HepG2 (cell line): ENCODE data around the gene CNTD1. TPM values are rescaled to one million over a fixed set of nuclear protein-coding genes. Genes with fewer than 3 reads are reported as not detected.

Source experiments
- EP300 ChIP-seq, 3 experiments: sonication (generic) in 1 of 3; formaldehyde crosslinking in 1 of 3; IDR thresholded peaks; 2 replicates each; pipeline versions ENCODE4 v1.5.1 to v1.6.1; 2011 to 2020; ENCODE audit warnings: low read depth in 2 of 3, low read length in 2 of 3, borderline replicate concordance in 1 of 3, improper control_type of control experiment in 1 of 3, mild to moderate bottlenecking in 1 of 3, missing genetic modification reagents in 1 of 3, moderate library complexity in 1 of 3
- KDM1A ChIP-seq: IDR thresholded peaks from 2 replicates; pipeline ENCODE4 v1.6.1; 2016; ENCODE audit warnings: missing compliant biosample characterization
- KLF16 ChIP-seq, 2 experiments: sonication (generic) in 1 of 2; formaldehyde crosslinking in 1 of 2; IDR thresholded peaks; 2 replicates each; pipeline versions ENCODE4 v1.6.1 to v1.8.0; 2016 to 2023; ENCODE audit warnings: missing genetic modification reagents in 2 of 2, missing compliant biosample characterization in 1 of 2
- MATR3 ChIP-seq: sonication (generic); formaldehyde crosslinking; IDR thresholded peaks from 2 replicates; pipeline ENCODE4 v1.4.0; 2020; ENCODE audit warnings: missing genetic modification reagents
- MYPOP ChIP-seq: sonication (generic); formaldehyde crosslinking; IDR thresholded peaks from 2 replicates; pipeline ENCODE4 v1.8.1; 2023; ENCODE audit warnings: mild to moderate bottlenecking, moderate library complexity, missing genetic modification reagents
- POLR2AphosphoS5 ChIP-seq: IDR thresholded peaks from 2 replicates; pipeline ENCODE4 v1.6.1; 2012; ENCODE audit warnings: low read depth, low read length
- SP2 ChIP-seq: sonication (generic); formaldehyde crosslinking; IDR thresholded peaks from 2 replicates; pipeline ENCODE4 v1.5.1; 2020; ENCODE audit warnings: mild to moderate bottlenecking, missing genetic modification reagents
- ZBTB4 ChIP-seq: sonication (generic); formaldehyde crosslinking; IDR thresholded peaks from 2 replicates; pipeline ENCODE4 v1.4.0; 2020; ENCODE audit warnings: missing genetic modification reagents, mild to moderate bottlenecking, borderline replicate concordance
- ZBTB40 ChIP-seq, 2 experiments: fragments of 450-650 bp in 1 of 2; sonication (generic) in 1 of 2; formaldehyde crosslinking in 1 of 2; IDR thresholded peaks; 2 replicates each; pipeline versions ENCODE4 v1.6.1 to v1.8.0; 2016 to 2022; ENCODE audit warnings: antibody characterized with exemption in 1 of 2, mild to moderate bottlenecking in 1 of 2, missing genetic modification reagents in 1 of 2
- ZNF205 ChIP-seq: IDR thresholded peaks from 2 replicates; pipeline ENCODE4 v1.6.1; 2018; ENCODE audit warnings: missing biosample characterization, missing genetic modification reagents
- ZNF333 ChIP-seq: sonication (generic); formaldehyde crosslinking; IDR thresholded peaks from 2 replicates; pipeline ENCODE4 v1.4.0; 2020; ENCODE audit warnings: mild to moderate bottlenecking, missing genetic modification reagents, borderline replicate concordance
- ZNF460 ChIP-seq: sonication (generic); formaldehyde crosslinking; IDR thresholded peaks from 2 replicates; pipeline ENCODE4 v1.5.1; 2020; ENCODE audit warnings: missing genetic modification reagents, mild to moderate bottlenecking, borderline replicate concordance
- ZNF652 ChIP-seq: IDR thresholded peaks from 2 replicates; pipeline ENCODE4 v1.6.1; 2016; ENCODE audit warnings: low read depth, borderline replicate concordance
- ZNF780A ChIP-seq: sonication (generic); formaldehyde crosslinking; IDR thresholded peaks from 2 replicates; pipeline ENCODE4 v1.8.0; 2022; ENCODE audit warnings: mild to moderate bottlenecking, missing genetic modification reagents, moderate library complexity
- polyA plus RNA-seq, 8 experiments: library from polyadenylated mRNA; depleted of rRNA in 3 of 8; stranded (reverse) in 7 of 8; unstranded in 1 of 8; fragments of >200 nt; fragmentation: Illumina TruSeq in 4 of 8; extraction: Trizol in 4 of 8; gene quantifications; 2 replicates each; pipeline versions ENCODE4 v1.2.1 to v1.2.3, GENCODE V29; 2011 to 2016; ENCODE audit warnings: low read depth in 4 of 8, missing spikeins in 1 of 8, mixed read lengths in 1 of 8; ENCODE audit not compliant: insufficient read depth in 1 of 8
- total RNA-seq, 5 experiments: library from RNA; depleted of rRNA; stranded (reverse); fragments of >200 nt; fragmentation: Illumina TruSeq; extraction: Trizol; gene quantifications; 2 replicates each; pipeline ENCODE4 v1.2.3, GENCODE V29; 2016; ENCODE audit warnings: low read depth in 1 of 5

The CNTD1 gene
- total and polyA plus RNA-seq, 2 of the 13 experiments (the other 11 are each of a cell fraction or from before 2014, with no cell fraction given): 0.11 to 0.15 TPM

GRCh38 chr17:42773290-42774035 lies 25.2 kb upstream of the CNTD1 start, which contains the start of gene VPS25 (continued):
- TF ChIP-seq MYPOP (CRISPR knock-in tag) (no peak), ZNF460 (CRISPR knock-in tag) (no peak), SP2 (CRISPR knock-in tag) (peak; percentile 45; the same call in 1 of the 2 replicates), ZNF205 (CRISPR knock-in tag) (peak; percentile 92), ZNF652 (peak; percentile 67; the same call in 1 of the 2 replicates), POLR2AphosphoS5 (peak; percentile 98), ZNF780A (CRISPR knock-in tag) (no peak), EP300 (IDR thresholded peaks at IDR 0.05; ENCODE audit: low read depth in 2 of 2, low read length in 2 of 2) (peak; percentile 44 to 53; a peak in 2 of 4 replicates), EP300 (CRISPR knock-in tag; IDR thresholded peaks at IDR 0.05; ENCODE audit: borderline replicate concordance) (peak; percentile 63), ZNF333 (CRISPR knock-in tag) (0 out of 2 replicates have a peak, but pooled peaks have one; percentile 15), KDM1A (CRISPR knock-in tag) (no peak), KLF16 (CRISPR knock-in tag; IDR thresholded peaks at IDR 0.05) (peak in 1 of 2 experiments; percentile 99; a peak in 2 of 4 replicates), ZBTB40 (IDR thresholded peaks at IDR 0.05) (peak; percentile 98), ZBTB40 (CRISPR knock-in tag; IDR thresholded peaks at IDR 0.05) (peak; percentile 76; the same call in 1 of the 2 replicates), MATR3 (no peak), ZBTB4 (peak; percentile 73; the same call in 1 of the 2 replicates)
